UCSD-AML1 (cell line): ENCODE data around the gene SMG6.
"Not testable (repeated sequence)": the region's sequence is repeated elsewhere in the genome, so short reads cannot be mapped to it uniquely, and the experiment has no call there.

Experiments
- DNase-seq: peaks from one replicate; lab custom pipeline; 2025; ENCODE audit not compliant: unreplicated experiment; lab: John Stamatoyannopoulos, UW

SMG6 gene

GRCh38 chr17:2207815-2208515 is 95.6 kb downstream of the SMG6 start:
- no peak for DNase-seq

GRCh38 chr17:2204393-2204792 is 99.2 kb downstream of the SMG6 start:
- DNase-seq: no peak

- no peak for DNase-seq
These were observed 99.8 kb downstream of the SMG6 start for GRCh38 chr17:2203818-2204217.

GRCh38 chr17:2202996-2203575 is 100.5 kb downstream of the SMG6 start:
- no peak for DNase-seq

GRCh38 chr17:2202302-2202995 is 101.1 kb downstream of the SMG6 start:
- no peak for DNase-seq

GRCh38 chr17:2199386-2199785 is 104.2 kb downstream of the SMG6 start:
- DNase-seq: not testable (repeated sequence)

GRCh38 chr17:2198927-2199326 is 104.7 kb downstream of the SMG6 start:
- no peak for DNase-seq

GRCh38 chr17:2197271-2197670 is 106.3 kb downstream of the SMG6 start:
- DNase-seq: no peak

GRCh38 chr17:2195729-2196128 is 107.9 kb downstream of the SMG6 start:
- DNase-seq: no peak

GRCh38 chr17:2194889-2195335 is 108.7 kb downstream of the SMG6 start:
- DNase-seq: no peak

- DNase-seq: peak; percentile 70
These were observed 111.1 kb downstream of the SMG6 start for GRCh38 chr17:2192367-2193057.

- no peak for DNase-seq
These were observed 111.8 kb downstream of the SMG6 start for GRCh38 chr17:2191785-2192184.

GRCh38 chr17:2191227-2191626 is 112.4 kb downstream of the SMG6 start:
- no peak for DNase-seq

GRCh38 chr17:2190014-2190413 is 113.6 kb downstream of the SMG6 start:
- DNase-seq: no peak

GRCh38 chr17:2188971-2189630 is 114.5 kb downstream of the SMG6 start:
- no peak for DNase-seq

GRCh38 chr17:2187758-2188157 is 115.8 kb downstream of the SMG6 start:
- DNase-seq: no peak

GRCh38 chr17:2186937-2187336 is 116.6 kb downstream of the SMG6 start:
- DNase-seq: no peak

- no peak for DNase-seq
These were observed 118.3 kb downstream of the SMG6 start for GRCh38 chr17:2184993-2185931.

- no peak for DNase-seq
These were observed 120.2 kb downstream of the SMG6 start for GRCh38 chr17:2183346-2183745.

GRCh38 chr17:2181897-2182448 is 121.6 kb downstream of the SMG6 start:
- no peak for DNase-seq
